HepG2 (cell line): ENCODE measurements around the gene CCBE1. TPM values are rescaled to one million over a fixed set of nuclear protein-coding genes. Genes with fewer than 3 reads are reported as not detected.

Experiments used
- ATAC-seq: fragments of 200-7000 bp; cut with Tn5 transposase; 3 replicates; pipeline ENCODE4 v1.9.1; 2020; ENCODE audit warnings: mild to moderate bottlenecking, moderate library complexity
- BruUV-seq: library from RNA; stranded (reverse); fragments of 400-500 nt; replicated peaks from 2 replicates; lab custom pipeline; 2021; lab: Mats Ljungman, UMichigan
- CTCF ChIA-PET: fragments of 300-600 bp; formaldehyde crosslinking; extraction: SDS; loops from one replicate; lab custom pipeline; 2021; ENCODE audit warnings: low total read pairs, inconsistent platforms, low intra/inter-chr PET ratio; lab: Yijun Ruan, JAX
- POLR2A ChIA-PET: fragments of 350-600 bp; sonication (Branson Sonifier 250); formaldehyde crosslinking; loops from one replicate; lab custom pipeline; 2020; ENCODE audit warnings: antibody characterized with exemption, inconsistent platforms; lab: Yijun Ruan, JAX
- DNase-seq: peaks from one replicate; pipeline ENCODE4 v3.0.0-alpha.2; 2015; ENCODE audit warnings: low spot score
- FAIRE-seq: peaks from 3 replicates; lab custom pipeline; 2011; peaks lifted over from hg19 to GRCh38; lab: Jason Lieb, UNC
- H2AFZ ChIP-seq: one replicate; pipeline ENCODE4 v1.6.1; 2011; ENCODE audit warnings: low read length, inconsistent platforms
- H3K27ac ChIP-seq: fragments of 300-600 bp; 3 replicates; pipeline ENCODE4 v1.8.0; 2011; ENCODE audit warnings: mixed run types, mild to moderate bottlenecking, mixed read lengths, low read length, inconsistent platforms; ENCODE audit not compliant: insufficient read depth; ENCODE audit errors: extremely low read length
- H3K27me3 ChIP-seq, 2 experiments: fragments of 200-600 bp in 1 of 2; 2 replicates in 1 of 2; 3 replicates in 1 of 2; pipeline versions ENCODE4 v1.6.0 to v1.8.0; 2011; ENCODE audit warnings: low read length in 2 of 2, mild to moderate bottlenecking in 2 of 2, moderate library complexity in 2 of 2, inconsistent platforms in 1 of 2; ENCODE audit not compliant: insufficient read depth in 2 of 2, control insufficient read depth in 1 of 2
- H3K36me3 ChIP-seq, 2 experiments: fragments of 200-600 bp in 1 of 2; replicated peaks in 1 of 2; 2 replicates in 1 of 2; 3 replicates in 1 of 2; pipeline versions ENCODE4 v1.5.1 to v1.8.0; 2011; ENCODE audit warnings: low read length in 2 of 2, inconsistent platforms in 1 of 2; ENCODE audit not compliant: insufficient read depth in 2 of 2, control insufficient read depth in 1 of 2
- H3K4me1 ChIP-seq: 2 replicates; pipeline ENCODE4 v1.5.1; 2012; ENCODE audit warnings: low read length, inconsistent platforms; ENCODE audit not compliant: insufficient read depth
- H3K4me2 ChIP-seq: 2 replicates; pipeline ENCODE4 v1.6.0; 2011; ENCODE audit warnings: low read depth, low read length, inconsistent platforms
- H3K4me3 ChIP-seq, 3 experiments: fragments of 200-600 bp in 1 of 3; sonication (generic), shearing (Covaris generic) in 1 of 3; replicated peaks in 1 of 3; 2 replicates each; pipeline ENCODE4 v1.5.1; 2011 to 2016; ENCODE audit warnings: low read length in 3 of 3, inconsistent platforms in 2 of 3, low read depth in 2 of 3, mild to moderate bottlenecking in 2 of 3, control low read depth in 1 of 3, mixed read lengths in 1 of 3; ENCODE audit not compliant: insufficient read depth in 1 of 3
- H3K79me2 ChIP-seq: one replicate; pipeline ENCODE4 v1.6.1; 2011; ENCODE audit warnings: low read length, inconsistent platforms; ENCODE audit not compliant: insufficient read depth
- H3K9ac ChIP-seq: 2 replicates; pipeline ENCODE4 v1.6.0; 2011; ENCODE audit warnings: mild to moderate bottlenecking, low read depth, low read length, inconsistent platforms; ENCODE audit not compliant: insufficient read depth
- H3K9me3 ChIP-seq: 2 replicates; pipeline ENCODE4 v1.5.1; 2012; ENCODE audit warnings: mild to moderate bottlenecking, low read length
- H4K20me1 ChIP-seq: 2 replicates; pipeline ENCODE4 v1.6.0; 2011; ENCODE audit warnings: inconsistent platforms, mild to moderate bottlenecking, low read length, moderate library complexity; ENCODE audit not compliant: insufficient read depth
- BCL6 ChIP-seq: IDR thresholded peaks from 2 replicates; pipeline ENCODE4 v1.6.1; 2016; ENCODE audit warnings: missing genetic modification reagents, missing compliant biosample characterization
- CHD2 ChIP-seq: IDR thresholded peaks from 2 replicates; pipeline ENCODE4 v1.6.1; 2011; ENCODE audit warnings: low read depth, low read length, improper control_type of control experiment
- FOXP4 ChIP-seq: sonication (generic); formaldehyde crosslinking; IDR thresholded peaks from 2 replicates; pipeline ENCODE4 v1.4.0; 2020; ENCODE audit warnings: missing genetic modification reagents
- HES4 ChIP-seq: sonication (generic); formaldehyde crosslinking; IDR thresholded peaks from 2 replicates; pipeline ENCODE4 v1.9.0; 2021; ENCODE audit warnings: mild to moderate bottlenecking, missing genetic modification reagents, borderline replicate concordance
- JUN ChIP-seq: sonication (generic); formaldehyde crosslinking; IDR thresholded peaks from 2 replicates; pipeline ENCODE4 v1.4.0; 2020; ENCODE audit warnings: mild to moderate bottlenecking, missing genetic modification reagents
- RAD21 ChIP-seq: fragments of 450-650 bp; formaldehyde crosslinking; IDR thresholded peaks from 2 replicates; pipeline ENCODE4 v1.5.0; 2020; ENCODE audit warnings: mild to moderate bottlenecking
- SRY ChIP-seq: sonication (generic); formaldehyde crosslinking; IDR thresholded peaks from 2 replicates; pipeline ENCODE4 v1.8.0; 2022; ENCODE audit warnings: mild to moderate bottlenecking, missing genetic modification reagents
- TFE3 ChIP-seq: IDR thresholded peaks from 2 replicates; pipeline ENCODE4 v1.6.1; 2016
- TOPORS ChIP-seq: sonication (generic); formaldehyde crosslinking; IDR thresholded peaks from 2 replicates; pipeline ENCODE4 v1.8.0; 2023; ENCODE audit warnings: mild to moderate bottlenecking, missing genetic modification reagents
- ZNF569 ChIP-seq: sonication (generic); formaldehyde crosslinking; IDR thresholded peaks from 2 replicates; pipeline ENCODE4 v1.5.0; 2020; ENCODE audit warnings: mild to moderate bottlenecking, missing genetic modification reagents, moderate library complexity, borderline replicate concordance
- ZNF674 ChIP-seq: sonication (generic); formaldehyde crosslinking; IDR thresholded peaks from 2 replicates; pipeline ENCODE4 v1.5.0; 2020; ENCODE audit warnings: low read depth, mild to moderate bottlenecking, missing genetic modification reagents
- WGBS: methylation state at CpG from one replicate; pipeline ENCODE4 v1.1.6; 2017; ENCODE audit warnings: low lambda C conversion rate; 5-methylcytosine and 5-hydroxymethylcytosine counted together
- in situ Hi-C: cut with HindIII; loops from 2 replicates; pipeline ENCODE4 v1.10.0; 2017; ENCODE audit warnings: low pct_unique_long_range_greater_than_20kb; ENCODE audit not compliant: extremely low pct_ligation_motif_present
- intact Hi-C: fragments of 100-400 bp; cut with micrococcal nuclease; formaldehyde crosslinking; loops from one replicate; pipeline ENCODE4 v1.10.0; 2022; ENCODE audit not compliant: unreplicated experiment
- polyA plus RNA-seq, 8 experiments: library from polyadenylated mRNA; depleted of rRNA in 3 of 8; stranded (reverse) in 7 of 8; unstranded in 1 of 8; fragments of >200 nt; fragmentation: Illumina TruSeq in 4 of 8; extraction: Trizol in 4 of 8; gene quantifications; 2 replicates each; pipeline versions ENCODE4 v1.2.1 to v1.2.3, GENCODE V29; 2011 to 2016; ENCODE audit warnings: low read depth in 4 of 8, missing spikeins in 1 of 8, mixed read lengths in 1 of 8; ENCODE audit not compliant: insufficient read depth in 1 of 8
- total RNA-seq, 5 experiments: library from RNA; depleted of rRNA; stranded (reverse); fragments of >200 nt; fragmentation: Illumina TruSeq; extraction: Trizol; gene quantifications; 2 replicates each; pipeline ENCODE4 v1.2.3, GENCODE V29; 2016; ENCODE audit warnings: low read depth in 1 of 5
- TF ChIP-seq, protein P1 (sequence below): sonication (generic); formaldehyde crosslinking; IDR thresholded peaks from 2 replicates; pipeline ENCODE4 v1.5.0; 2020; ENCODE audit warnings: mild to moderate bottlenecking, missing genetic modification reagents
- TF ChIP-seq, protein P2 (sequence below): sonication (generic); formaldehyde crosslinking; IDR thresholded peaks from 2 replicates; pipeline ENCODE4 v1.4.0; 2020; ENCODE audit warnings: low read depth, mild to moderate bottlenecking, missing genetic modification reagents

Gene CCBE1
- total and polyA plus RNA-seq, 2 of the 13 experiments (the other 11 are each of a cell fraction or from before 2014, with no cell fraction given): not detected

- Histone ChIP-seq H4K20me1 (no peaks in the 10 kb centered on the region), H3K27ac (no peak overlapping the region), H3K9ac (no peak overlapping the region), H2AFZ (no peak overlapping the region), H3K79me2 (no peaks in the 10 kb centered on the region), H3K4me1 (no peaks in the 10 kb centered on the region), H3K4me2 (no peak overlapping the region), H3K9me3 (no peaks in the 10 kb centered on the region), H3K27me3 (peaks cover 0 to 1% of the 10 kb centered on the region in 2 experiments; a peak in 1 of 5 replicates), H3K36me3 (no peaks in the 10 kb centered on the region), H3K4me3 (no peak overlapping the region)
- no TSS peak for BruUV-seq
- 0% methylated on average over 2 of the region's 2 CpGs for WGBS
- ATAC-seq (no peak), DNase-seq (no peak), FAIRE-seq (no peak)
- ChIA-PET CTCF (no interaction called here), POLR2A (no interaction called here)
- in situ Hi-C loops (no loop called here), intact Hi-C loops (no loop called here)
- no peak for TF ChIP-seq BCL6
- no peak for TF ChIP-seq CHD2
- no peak for TF ChIP-seq RAD21 (CRISPR knock-in tag)
- TF ChIP-seq ZNF569 (CRISPR knock-in tag): no peak
- no peak for TF ChIP-seq TFE3 (CRISPR knock-in tag)
- no peak for TF ChIP-seq HES4
- TF ChIP-seq, protein P1, sequence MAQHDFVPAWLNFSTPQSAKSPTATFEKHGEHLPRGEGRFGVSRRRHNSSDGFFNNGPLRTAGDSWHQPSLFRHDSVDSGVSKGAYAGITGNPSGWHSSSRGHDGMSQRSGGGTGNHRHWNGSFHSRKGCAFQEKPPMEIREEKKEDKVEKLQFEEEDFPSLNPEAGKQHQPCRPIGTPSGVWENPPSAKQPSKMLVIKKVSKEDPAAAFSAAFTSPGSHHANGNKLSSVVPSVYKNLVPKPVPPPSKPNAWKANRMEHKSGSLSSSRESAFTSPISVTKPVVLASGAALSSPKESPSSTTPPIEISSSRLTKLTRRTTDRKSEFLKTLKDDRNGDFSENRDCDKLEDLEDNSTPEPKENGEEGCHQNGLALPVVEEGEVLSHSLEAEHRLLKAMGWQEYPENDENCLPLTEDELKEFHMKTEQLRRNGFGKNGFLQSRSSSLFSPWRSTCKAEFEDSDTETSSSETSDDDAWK (CRISPR knock-in tag): no peak
- no peak for TF ChIP-seq SRY
- TF ChIP-seq, protein P2, sequence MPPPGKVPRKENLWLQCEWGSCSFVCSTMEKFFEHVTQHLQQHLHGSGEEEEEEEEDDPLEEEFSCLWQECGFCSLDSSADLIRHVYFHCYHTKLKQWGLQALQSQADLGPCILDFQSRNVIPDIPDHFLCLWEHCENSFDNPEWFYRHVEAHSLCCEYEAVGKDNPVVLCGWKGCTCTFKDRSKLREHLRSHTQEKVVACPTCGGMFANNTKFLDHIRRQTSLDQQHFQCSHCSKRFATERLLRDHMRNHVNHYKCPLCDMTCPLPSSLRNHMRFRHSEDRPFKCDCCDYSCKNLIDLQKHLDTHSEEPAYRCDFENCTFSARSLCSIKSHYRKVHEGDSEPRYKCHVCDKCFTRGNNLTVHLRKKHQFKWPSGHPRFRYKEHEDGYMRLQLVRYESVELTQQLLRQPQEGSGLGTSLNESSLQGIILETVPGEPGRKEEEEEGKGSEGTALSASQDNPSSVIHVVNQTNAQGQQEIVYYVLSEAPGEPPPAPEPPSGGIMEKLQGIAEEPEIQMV (CRISPR knock-in tag): no peak
- TF ChIP-seq JUN (CRISPR knock-in tag): no peak
- no peak for TF ChIP-seq ZNF674 (CRISPR knock-in tag)
- TF ChIP-seq FOXP4 (CRISPR knock-in tag): no peak
- TF ChIP-seq TOPORS (CRISPR knock-in tag): no peak
Observed at GRCh38 chr18:59554796-59555335, 142.4 kb downstream of the CCBE1 start.
